Spleen (tissue), 7 donors: Measurements from ENCODE around the gene PAM.

Experiments used
- CTCF ChIP-seq, 11 experiments: fragments of 200-600 bp in 7 of 11; fragments of 450-650 bp in 4 of 11; sonication (generic) in 4 of 11; IDR thresholded peaks in 8 of 11; conservative IDR thresholded peaks in 3 of 11; 1 replicate in 7 of 11; 2 replicates in 4 of 11; pipeline versions ENCODE4 v1.4.0 to v1.8.0; 2016 to 2021; ENCODE audit warnings: antibody characterized with exemption in 11 of 11, inconsistent platforms in 4 of 11, mild to moderate bottlenecking in 1 of 11
- POLR2A ChIP-seq, 3 donors: fragments of 450-650 bp; IDR thresholded peaks; one replicate each; pipeline ENCODE4 v1.5.1; 2017; ENCODE audit warnings: antibody characterized with exemption in 3 of 3, mild to moderate bottlenecking in 1 of 3
- POLR2AphosphoS5 ChIP-seq, 3 donors: sonication (generic); formaldehyde crosslinking; IDR thresholded peaks; one replicate each; pipeline ENCODE4 v1.5.1; 2017; ENCODE audit warnings: antibody characterized with exemption in 3 of 3
- donor health status: DM: no; HTN: no; CAD: no; lungs with moderate emphysema.
- donor health status: DM: no; HTN: no; CAD: no.
- donor health status: DM: no; HTN: no; CAD: no.

- TF ChIP-seq CTCF (IDR thresholded peaks at IDR 0.05 in 8 of 11, conservative IDR thresholded peaks at IDR 0.05 in 3 of 11) (no peak), POLR2A (IDR thresholded peaks at IDR 0.05) (no peak), POLR2AphosphoS5 (IDR thresholded peaks at IDR 0.05) (no peak)
Measured at GRCh38 chr5:103035701-103036100, 280.6 kb downstream of the PAM start.
